Gastrocnemius medialis (tissue), 4 donors: ENCODE data around the gene DNAH17. TPM values are rescaled to one million over a fixed set of nuclear protein-coding genes. Genes with fewer than 3 reads are reported as not detected.
A peak's percentile ranks its signal among the peaks of the same experiment; 100 is the strongest.

Experiments used
- ATAC-seq, 2 donors: fragments of 150-250 bp; one replicate each; pipeline ENCODE4 v1.9.1; 2016
- DNase-seq, 2 donors: peaks; one replicate each; pipeline ENCODE4 v3.0.0-alpha.2; 2019
- H3K27ac ChIP-seq, 4 donors: fragments of 200-600 bp; sonication (generic); 1 replicate in 1 of 4; 2 replicates in 3 of 4; pipeline ENCODE4 v1.5.1; 2016 to 2018; ENCODE audit warnings: mild to moderate bottlenecking in 2 of 4, moderate library complexity in 1 of 4
- H3K27me3 ChIP-seq, 3 donors: fragments of 200-600 bp; sonication (generic) in 2 of 3; 1 replicate in 1 of 3; 2 replicates in 2 of 3; pipeline versions ENCODE4 v1.5.1 to v1.6.0; 2016 to 2019; ENCODE audit warnings: mild to moderate bottlenecking in 1 of 3, moderate library complexity in 1 of 3
- H3K36me3 ChIP-seq, 2 donors: fragments of 200-600 bp; sonication (generic) in 1 of 2; one replicate each; pipeline ENCODE4 v1.5.1; 2017 to 2018
- H3K4me1 ChIP-seq, 2 donors: fragments of 200-600 bp; sonication (generic) in 1 of 2; one replicate each; pipeline ENCODE4 v1.5.1; 2016 to 2017; ENCODE audit warnings: mild to moderate bottlenecking in 2 of 2
- H3K4me3 ChIP-seq, 4 donors: fragments of 200-600 bp; sonication (generic) in 3 of 4; 1 replicate in 1 of 4; 2 replicates in 3 of 4; pipeline ENCODE4 v1.5.1; 2016 to 2019; ENCODE audit warnings: mild to moderate bottlenecking in 2 of 4
- H3K9me3 ChIP-seq, 3 donors: fragments of 200-600 bp; sonication (generic) in 2 of 3; 1 replicate in 1 of 3; 2 replicates in 2 of 3; pipeline ENCODE4 v1.5.1; 2016 to 2019
- CTCF ChIP-seq, 5 experiments: fragments of 450-650 bp in 3 of 5; fragments of 200-600 bp in 2 of 5; sonication (generic) in 2 of 5; IDR thresholded peaks in 4 of 5; conservative IDR thresholded peaks in 1 of 5; 1 replicate in 4 of 5; 2 replicates in 1 of 5; pipeline ENCODE4 v1.5.1; 2016 to 2019; ENCODE audit warnings: antibody characterized with exemption in 5 of 5, mild to moderate bottlenecking in 3 of 5, moderate library complexity in 3 of 5
- POLR2A ChIP-seq, 2 donors: fragments of 450-650 bp; IDR thresholded peaks; one replicate each; pipeline ENCODE4 v1.6.1; 2017; ENCODE audit warnings: antibody characterized with exemption in 2 of 2, mild to moderate bottlenecking in 2 of 2, moderate library complexity in 2 of 2
- in situ Hi-C, 4 donors: fragments of 200-750 bp; cut with MboI; loops; one replicate each; pipeline versions ENCODE4 v1.15.0 to v1.8.0; 2017; ENCODE audit warnings: low sequenced_read_pairs in 4 of 4
- intact Hi-C: fragments of 100-400 bp; cut with DNase I; formaldehyde crosslinking; loops from one replicate; pipeline ENCODE4 v1.15.1; 2023; ENCODE audit warnings: low total_unique reads
- total RNA-seq, 4 donors: library from RNA; depleted of rRNA; stranded (reverse); fragments of >200 nt; gene quantifications; one replicate each; pipeline versions ENCODE4 v1.1.0 to v1.2.3, GENCODE V29; 2016

The DNAH17 gene
- total RNA-seq, 4 donors from 2014 or later: 0.56 TPM; not detected in 3

- Histone ChIP-seq H3K27ac (no peak overlapping the region), H3K4me3 (no peak overlapping the region), H3K36me3 (no peaks in the 10 kb centered on the region), H3K27me3 (no peaks in the 10 kb centered on the region), H3K4me1 (peaks cover 9 to 31% of the 10 kb centered on the region in 2 donors), H3K9me3 (no peaks in the 10 kb centered on the region)
- TF ChIP-seq CTCF (IDR thresholded peaks at IDR 0.05 in 4 of 5, conservative IDR thresholded peaks at IDR 0.05 in 1 of 5) (no peak), POLR2A (IDR thresholded peaks at IDR 0.05) (no peak)
- in situ Hi-C loops (no loop called here), intact Hi-C loops (loop anchor here (10.0 kb wide), 1 partner anchor 612 kb away; no protein-coding TSS in a partner anchor)
- no peak for DNase-seq
- ATAC-seq: no peak
Observed at GRCh38 chr17:78446833-78447232, 130.4 kb downstream of the DNAH17 start.

GRCh38 chr17:78444392-78444791 is 132.8 kb downstream of the DNAH17 start:
- Histone ChIP-seq H3K36me3 (no peaks in the 10 kb centered on the region), H3K27me3 (no peaks in the 10 kb centered on the region), H3K9me3 (no peaks in the 10 kb centered on the region), H3K27ac (no peak overlapping the region), H3K4me3 (no peak overlapping the region), H3K4me1 (peaks cover 9 to 19% of the 10 kb centered on the region in 2 donors)
- no peak for TF ChIP-seq CTCF (IDR thresholded peaks at IDR 0.05 in 4 of 5, conservative IDR thresholded peaks at IDR 0.05 in 1 of 5)
- TF ChIP-seq POLR2A (IDR thresholded peaks at IDR 0.05): no peak
- intact Hi-C loops: loop anchor here (5.0 to 10.0 kb wide), 2 partner anchors 233 to 610 kb away; no protein-coding TSS in a partner anchor
- in situ Hi-C loops: no loop called here
- DNase-seq (no peak), ATAC-seq (no peak)

DNA sequence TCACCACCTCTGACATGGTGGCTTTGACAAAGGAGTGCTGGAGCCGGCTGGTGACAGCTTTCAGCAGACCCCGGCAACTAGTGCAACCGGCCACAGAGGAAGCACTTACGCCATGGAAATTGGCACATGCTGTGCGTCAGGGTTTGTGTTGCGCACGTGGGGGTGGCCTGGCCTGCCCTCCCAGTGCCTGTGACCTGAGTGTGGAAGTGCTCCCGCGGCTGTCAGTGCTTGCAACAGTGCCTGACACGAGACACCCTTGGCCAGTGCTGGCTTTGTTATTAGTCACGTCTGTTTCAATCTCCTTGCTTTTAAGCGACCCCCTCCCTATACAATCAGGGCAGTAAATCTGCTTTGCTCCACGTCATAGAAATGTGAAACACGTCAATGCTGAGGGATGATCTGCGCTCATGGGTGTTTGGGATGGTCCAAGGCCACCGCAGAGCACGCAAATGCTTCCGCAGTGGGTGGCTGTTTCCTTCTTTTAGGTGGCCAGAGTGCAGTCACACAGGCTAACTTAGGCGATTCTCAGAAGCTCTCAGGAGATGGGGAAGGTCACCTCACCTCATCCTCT is 134.5 kb downstream of the DNAH17 start:
- in situ Hi-C loops: no loop called here

DNA sequence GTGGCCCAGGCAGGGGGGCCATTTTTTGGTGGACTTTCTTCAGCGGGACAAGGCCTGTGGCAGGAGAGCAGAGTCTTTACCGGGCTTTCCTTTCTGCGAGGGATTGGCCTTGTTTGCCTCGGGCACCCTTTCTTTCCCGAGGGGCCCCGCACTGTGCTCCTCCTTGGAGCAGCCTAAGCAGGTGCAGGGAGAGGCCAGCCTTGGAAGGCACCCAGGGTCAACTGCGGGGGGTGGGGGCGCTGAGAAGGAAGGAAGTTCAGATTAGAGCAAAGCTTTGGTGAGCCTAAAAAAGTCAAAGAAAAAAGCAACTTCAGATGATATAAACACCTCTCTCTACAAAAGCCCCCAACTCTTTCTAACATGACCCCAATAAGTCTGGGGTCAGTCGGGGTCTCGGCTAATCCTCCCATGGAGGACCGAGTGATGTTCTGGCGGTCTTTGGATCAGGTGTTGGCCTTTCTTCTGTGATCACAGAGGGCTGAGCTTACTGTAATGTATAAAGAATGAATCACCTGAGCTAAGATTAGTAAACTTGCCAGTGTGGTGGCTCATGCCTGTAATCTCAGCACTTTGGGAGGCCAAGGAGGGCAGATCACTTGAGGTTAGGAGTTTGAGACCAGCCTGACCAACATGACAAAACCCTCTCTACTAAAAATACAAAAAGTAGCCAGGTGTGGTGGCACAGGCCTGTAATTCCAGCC is 135.8 kb downstream of the DNAH17 start:
- in situ Hi-C loops: no loop called here
- ATAC-seq: no peak
- intact Hi-C loops: loop anchor here (5.0 to 10.0 kb wide), 2 partner anchors 236 to 607 kb away; no protein-coding TSS in a partner anchor

More for the DNA sequence above, 134.5 kb downstream of the DNAH17 start:
- Histone ChIP-seq H3K4me3 (no peak overlapping the region), H3K36me3 (no peaks in the 10 kb centered on the region), H3K4me1 (peaks cover 9 to 19% of the 10 kb centered on the region in 2 donors), H3K9me3 (no peaks in the 10 kb centered on the region), H3K27ac (peak overlapping the region; percentile 44 to 75 (median 59)), H3K27me3 (no peaks in the 10 kb centered on the region)
- TF ChIP-seq CTCF (IDR thresholded peaks at IDR 0.05 in 4 of 5, conservative IDR thresholded peaks at IDR 0.05 in 1 of 5) (peak in 1 of 5 experiments; percentile 26), POLR2A (IDR thresholded peaks at IDR 0.05) (peak; percentile 26 to 51)
- DNase-seq (peak; percentile 75 to 91), ATAC-seq (peak; percentile 82 to 89)
- intact Hi-C loops: loop anchor here (5.0 to 10.0 kb wide), 2 partner anchors 235 to 608 kb away; no protein-coding TSS in a partner anchor

More for the DNA sequence above, 135.8 kb downstream of the DNAH17 start:
- Histone ChIP-seq H3K27ac (peak overlapping the region in 2 of 4 donors; percentile 66), H3K4me1 (peaks cover 9 to 19% of the 10 kb centered on the region in 2 donors), H3K4me3 (no peak overlapping the region), H3K9me3 (no peaks in the 10 kb centered on the region), H3K36me3 (no peaks in the 10 kb centered on the region), H3K27me3 (peaks cover 0 to 2% (median 0%) of the 10 kb centered on the region in 3 donors)
- TF ChIP-seq CTCF (IDR thresholded peaks at IDR 0.05 in 4 of 5, conservative IDR thresholded peaks at IDR 0.05 in 1 of 5) (no peak), POLR2A (IDR thresholded peaks at IDR 0.05) (no peak)
- DNase-seq: no peak
